ENCODE data around the gene NCOA3. TPM values are rescaled to one million over a fixed set of nuclear protein-coding genes. Genes with fewer than 3 reads are reported as not detected.

The NCOA3 gene
- total RNA-seq, 1 experiment from 2014 or later = 96.7 TPM

DNA sequence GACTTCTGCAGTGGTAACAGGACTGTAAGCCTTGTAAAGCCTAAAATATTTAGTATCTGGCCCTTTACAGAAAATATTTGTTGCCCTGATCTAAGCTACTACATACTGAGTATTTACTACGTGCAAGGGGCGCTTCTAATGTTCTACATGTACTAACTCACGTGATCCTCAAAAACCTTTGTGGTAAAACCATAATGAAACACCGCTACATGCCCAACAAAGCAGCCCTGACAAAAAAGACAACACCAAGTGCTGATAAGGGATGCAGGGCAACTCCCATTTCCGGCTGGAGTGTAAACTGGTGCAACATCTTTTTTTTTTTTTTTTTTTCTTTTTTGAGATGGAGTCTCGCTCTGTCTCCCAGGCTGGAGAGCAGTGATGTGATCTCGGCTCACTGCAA is 198.6 kb downstream of the NCOA3 start:
- Mint-ChIP-seq H3K36me3 (ENCODE audit: insufficient read depth, unreplicated experiment) (no peaks in the 10 kb centered on the region), H3K9me3 (ENCODE audit: unreplicated experiment) (no peaks in the 10 kb centered on the region), H3K27ac (ENCODE audit: unreplicated experiment) (no peak overlapping the region), H3K4me1 (ENCODE audit: low read depth, unreplicated experiment) (no peaks in the 10 kb centered on the region), H3K27me3 (ENCODE audit: insufficient read depth, unreplicated experiment) (no peaks in the 10 kb centered on the region), H3K4me3 (ENCODE audit: unreplicated experiment) (no peak overlapping the region)
- ChIA-PET CTCF (no interaction called here), POLR2A (no interaction called here)
- no peak for TF ChIP-seq CTCF (IDR thresholded peaks at IDR 0.05; ENCODE audit: insufficient read depth in 1 of 2, low read depth in 1 of 2, low read length in 1 of 2, severe bottlenecking in 1 of 2, unreplicated experiment in 1 of 2)
- H3K27me3 ChIP-seq (replicated peaks; ENCODE audit: control insufficient read depth, insufficient read depth, low read length) = no peaks in the 10 kb centered on the region
- no peaks in the 10 kb centered on the region for H3K9me3 ChIP-seq
- BruUV-seq (replicated peaks) = no TSS peak
- intact Hi-C loops (cut with micrococcal nuclease; ENCODE audit: unreplicated experiment) = no loop called here
- H3K4me3 ChIP-seq (ENCODE audit: low read depth, low read length) = no peak overlapping the region
- no peak for DNase-seq
- H3K36me3 ChIP-seq (ENCODE audit: control insufficient read depth, insufficient read depth, low read length) = no peaks in the 10 kb centered on the region
- H3K4me1 ChIP-seq = 0 out of 2 replicates have a peak, but pooled peaks cover 4% of the 10 kb centered on the region

DNA sequence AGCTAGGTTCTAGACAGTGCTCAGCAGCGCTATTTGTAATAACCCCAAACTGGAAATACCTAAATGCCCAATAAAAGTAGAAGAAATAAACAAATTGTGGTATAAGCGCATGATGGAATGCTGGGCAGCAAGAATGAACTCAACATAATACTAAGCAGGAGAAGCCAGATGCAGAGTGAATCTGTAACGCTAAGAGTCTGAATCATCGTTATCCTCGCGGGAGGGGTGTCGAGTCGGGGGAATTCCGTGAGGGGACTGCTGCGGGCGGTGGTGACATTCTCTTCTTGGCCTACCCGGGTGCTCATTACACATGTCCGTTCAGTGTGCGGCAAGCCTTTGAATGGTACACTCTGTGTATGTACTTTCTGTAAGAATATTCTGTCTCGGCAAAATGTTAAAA is 199.9 kb downstream of the NCOA3 start:
- Histone ChIP-seq H3K4me3 (ENCODE audit: low read depth, low read length) (no peak overlapping the region), H3K27me3 (replicated peaks; ENCODE audit: control insufficient read depth, insufficient read depth, low read length) (no peaks in the 10 kb centered on the region), H3K4me1 (0 out of 2 replicates have a peak, but pooled peaks cover 4% of the 10 kb centered on the region), H3K36me3 (ENCODE audit: control insufficient read depth, insufficient read depth, low read length) (no peaks in the 10 kb centered on the region), H3K9me3 (no peaks in the 10 kb centered on the region)
- H3K9me3 Mint-ChIP-seq (ENCODE audit: unreplicated experiment) = no peaks in the 10 kb centered on the region
- no peaks in the 10 kb centered on the region for H3K27me3 Mint-ChIP-seq (ENCODE audit: insufficient read depth, unreplicated experiment)
- TF ChIP-seq CTCF (IDR thresholded peaks at IDR 0.05; ENCODE audit: insufficient read depth in 1 of 2, low read depth in 1 of 2, low read length in 1 of 2, severe bottlenecking in 1 of 2, unreplicated experiment in 1 of 2) = no peak
- no TSS peak for BruUV-seq (replicated peaks)
- no peaks in the 10 kb centered on the region for H3K36me3 Mint-ChIP-seq (ENCODE audit: insufficient read depth, unreplicated experiment)
- CTCF ChIA-PET = no interaction called here
- no peak for DNase-seq
- POLR2A ChIA-PET = no interaction called here
- intact Hi-C loops (cut with micrococcal nuclease; ENCODE audit: unreplicated experiment) = no loop called here
- H3K27ac Mint-ChIP-seq (ENCODE audit: unreplicated experiment) = no peak overlapping the region
- no peak overlapping the region for H3K4me3 Mint-ChIP-seq (ENCODE audit: unreplicated experiment)
- no peaks in the 10 kb centered on the region for H3K4me1 Mint-ChIP-seq (ENCODE audit: low read depth, unreplicated experiment)

DNA sequence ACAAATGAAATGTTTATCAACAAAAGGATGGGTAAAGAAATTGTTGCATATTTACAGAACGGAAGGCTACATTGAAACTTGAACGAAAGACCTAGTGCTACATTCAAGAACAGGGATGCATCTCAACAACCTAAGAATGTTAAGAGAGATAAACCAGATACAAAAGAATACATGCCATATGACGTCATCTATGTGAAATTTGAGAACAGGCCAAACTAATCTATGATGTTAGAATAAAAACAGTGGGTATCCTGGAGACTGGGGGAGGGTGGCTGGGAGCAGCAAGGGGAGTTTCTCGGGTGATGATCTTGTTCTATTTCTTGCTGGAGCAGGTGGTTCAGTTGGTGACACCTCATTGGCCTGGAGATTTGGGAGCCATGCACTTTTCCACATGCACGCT is 202.1 kb downstream of the NCOA3 start:
- CTCF ChIA-PET = interaction anchor here (0.9 kb wide), 1 partner anchor 22 kb away, joined by 3 read pairs; no protein-coding TSS in a partner anchor
- intact Hi-C loops (cut with micrococcal nuclease; ENCODE audit: unreplicated experiment) = no loop called here
- H3K4me3 Mint-ChIP-seq (ENCODE audit: unreplicated experiment) = no peak overlapping the region
- 0 out of 2 replicates have a peak, but pooled peaks cover 4% of the 10 kb centered on the region for H3K4me1 ChIP-seq
- H3K36me3 Mint-ChIP-seq (ENCODE audit: insufficient read depth, unreplicated experiment) = no peaks in the 10 kb centered on the region
- no peak overlapping the region for H3K4me3 ChIP-seq (ENCODE audit: low read depth, low read length)
- POLR2A ChIA-PET = no interaction called here
- no peaks in the 10 kb centered on the region for H3K27me3 Mint-ChIP-seq (ENCODE audit: insufficient read depth, unreplicated experiment)
- H3K4me1 Mint-ChIP-seq (ENCODE audit: low read depth, unreplicated experiment) = no peaks in the 10 kb centered on the region
- no peaks in the 10 kb centered on the region for H3K27me3 ChIP-seq (replicated peaks; ENCODE audit: control insufficient read depth, insufficient read depth, low read length)
- H3K27ac Mint-ChIP-seq (ENCODE audit: unreplicated experiment) = no peak overlapping the region
- DNase-seq = no peak
- no peak for TF ChIP-seq CTCF (IDR thresholded peaks at IDR 0.05; ENCODE audit: insufficient read depth in 1 of 2, low read depth in 1 of 2, low read length in 1 of 2, severe bottlenecking in 1 of 2, unreplicated experiment in 1 of 2)
- H3K9me3 ChIP-seq = no peaks in the 10 kb centered on the region
- no peaks in the 10 kb centered on the region for H3K9me3 Mint-ChIP-seq (ENCODE audit: unreplicated experiment)
- no peaks in the 10 kb centered on the region for H3K36me3 ChIP-seq (ENCODE audit: control insufficient read depth, insufficient read depth, low read length)
- no TSS peak for BruUV-seq (replicated peaks)
